HG03139 (cell line): ENCODE results near the gene DET1.
A peak's percentile ranks its signal among the peaks of the same experiment; 100 is the strongest.

Source experiments
- ATAC-seq: cut with Tn5 transposase; IDR thresholded peaks from one replicate; pipeline ENCODE4 v1.9.1; 2021; ENCODE audit not compliant: unreplicated experiment

The DET1 gene

DNA sequence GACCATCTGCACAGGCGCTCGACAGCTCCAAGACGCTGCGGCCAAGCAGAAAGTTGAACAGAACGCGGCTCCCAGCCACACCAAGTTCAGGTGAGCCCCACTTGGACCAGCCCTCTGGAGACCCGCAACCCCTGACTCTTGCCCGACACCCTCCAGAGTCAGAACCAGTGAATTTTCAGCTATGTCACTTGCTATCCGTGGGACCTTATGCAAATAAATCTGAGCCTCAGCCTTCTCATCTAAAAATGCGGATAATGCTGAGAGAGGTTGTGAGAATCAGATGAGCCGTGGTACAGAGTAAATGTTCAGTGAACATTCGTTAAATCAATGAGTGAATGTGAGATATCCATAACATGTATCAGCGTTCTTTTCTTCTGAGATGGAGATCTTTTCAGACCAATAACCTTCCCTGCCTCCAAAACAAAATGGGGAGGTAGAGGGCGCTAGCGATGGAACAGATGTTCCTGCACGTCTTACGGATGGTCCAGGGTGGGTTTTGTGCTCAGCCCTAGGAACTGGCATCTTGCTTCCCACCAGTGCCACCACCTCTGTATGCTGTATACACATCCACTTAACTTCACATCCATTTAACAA is 78.4 kb downstream of the DET1 start:
- ATAC-seq, result no peak

DNA sequence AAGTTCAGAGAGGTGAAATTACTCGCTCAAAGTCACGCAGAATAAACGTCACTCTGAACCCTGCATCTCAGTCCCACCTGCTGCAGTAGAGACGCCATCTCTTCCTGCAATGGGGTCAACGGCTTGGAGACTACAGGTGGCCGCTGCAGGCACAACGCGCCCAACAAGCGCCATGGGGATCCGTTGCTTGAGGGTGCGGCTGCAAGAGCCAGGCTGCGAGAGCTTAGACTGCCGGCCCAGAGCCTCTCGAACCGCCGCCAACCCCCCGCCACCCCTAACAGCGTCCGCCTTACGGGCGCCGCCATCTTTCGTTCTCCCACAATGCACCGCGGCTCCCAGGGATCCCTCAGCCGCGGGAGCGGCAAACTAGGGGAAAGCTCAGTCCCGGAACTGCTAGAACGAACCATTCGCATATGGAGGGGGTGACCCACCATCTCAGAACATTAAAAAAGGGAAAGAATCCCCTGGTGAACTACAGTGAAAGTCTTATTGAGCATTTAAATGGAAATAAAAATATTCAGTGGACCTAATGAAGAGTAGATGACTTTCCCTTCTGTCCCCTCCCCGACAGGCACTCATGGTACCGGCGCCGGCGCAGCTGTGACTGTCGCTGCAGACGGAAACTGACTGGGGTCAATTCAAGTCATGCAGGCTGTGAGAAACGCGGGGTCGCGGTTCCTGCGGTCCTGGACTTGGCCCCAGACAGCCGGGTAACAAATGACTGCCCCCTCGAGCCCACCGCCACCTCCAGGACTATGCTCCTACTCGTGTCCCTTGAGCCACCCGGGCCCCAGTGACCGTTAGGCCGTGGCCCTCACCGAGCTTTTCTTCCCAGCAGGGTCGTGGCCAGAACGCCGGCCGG is 79.2 kb downstream of the DET1 start, which contains the start of the genes MRPL46 and MRPS11:
TSS of gene MRPL46 (minus strand) at position 316 of the 862 bp plus-strand sequence. CDS start at position 305, 11 bp downstream.
TSS of gene MRPS11 (plus strand) at position 636 of the 862 bp plus-strand sequence. CDS start at position 646, 10 bp downstream.
- ATAC-seq, result peak; percentile 84

DNA sequence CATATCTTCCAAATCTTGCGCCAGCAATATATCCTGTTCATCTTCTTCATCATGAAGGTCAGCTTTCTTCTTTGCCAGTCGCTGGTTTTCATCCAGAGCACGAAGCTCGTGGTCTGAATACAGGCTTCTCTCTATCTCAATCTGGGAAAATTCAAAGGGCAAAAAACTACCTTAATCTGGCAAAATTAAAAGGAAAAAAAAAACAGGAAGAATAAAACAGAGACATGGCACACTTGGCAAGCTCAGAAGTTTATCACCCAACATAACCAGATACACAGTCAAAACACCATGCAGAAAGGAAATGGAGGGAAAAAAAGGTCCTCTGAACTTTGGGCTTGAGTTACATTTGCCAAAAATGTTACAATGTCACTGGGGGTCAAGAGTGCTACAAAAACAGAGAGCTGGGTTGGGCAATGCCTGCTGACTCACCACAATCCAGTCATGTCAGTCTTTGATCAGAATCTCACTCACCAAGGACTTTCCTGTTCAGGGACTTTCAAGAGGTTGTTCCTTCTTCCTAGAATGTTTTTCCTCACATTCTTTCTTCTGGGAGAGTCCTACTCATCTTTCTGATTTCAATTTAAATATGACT is 80.8 kb downstream of the DET1 start:
- no peak for ATAC-seq

DNA sequence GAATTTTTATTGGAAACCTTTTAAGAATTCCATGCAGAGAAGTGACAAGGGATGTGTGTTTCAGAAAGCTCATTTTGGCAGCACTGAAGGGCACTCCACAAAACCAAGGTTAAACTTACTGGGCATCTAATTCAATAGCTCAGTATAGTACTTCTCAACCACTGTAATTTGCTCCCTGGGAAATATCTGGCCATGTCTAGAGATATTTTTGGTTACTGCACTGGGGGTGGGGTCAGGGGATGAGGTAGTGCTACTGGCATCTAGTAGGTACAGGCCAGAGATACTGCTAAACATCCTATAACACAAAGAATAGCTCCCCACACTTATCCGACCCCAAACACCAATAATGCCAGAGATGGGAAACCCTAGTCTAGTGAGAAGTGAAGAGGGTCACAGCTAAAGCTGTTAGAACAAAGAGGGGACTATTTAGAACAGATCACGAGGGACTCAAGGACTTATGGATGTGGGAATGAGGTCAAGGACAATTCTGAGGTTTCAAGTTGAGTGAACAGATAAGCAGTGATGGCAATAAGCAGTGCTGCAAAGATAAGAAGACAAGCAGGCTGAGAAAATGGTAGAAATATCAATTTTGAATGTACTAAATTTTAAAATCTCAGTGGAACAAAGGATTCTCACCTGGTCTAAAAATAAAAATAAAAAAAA is 82.5 kb downstream of the DET1 start:
- no peak for ATAC-seq
